HG03521 (cell line): ENCODE results near the gene ARHGEF17.

Source experiments
- ATAC-seq: cut with Tn5 transposase; IDR thresholded peaks from one replicate; pipeline ENCODE4 v1.9.1; 2021; ENCODE audit warnings: mild to moderate bottlenecking, moderate library complexity; ENCODE audit not compliant: unreplicated experiment

ARHGEF17 gene

DNA sequence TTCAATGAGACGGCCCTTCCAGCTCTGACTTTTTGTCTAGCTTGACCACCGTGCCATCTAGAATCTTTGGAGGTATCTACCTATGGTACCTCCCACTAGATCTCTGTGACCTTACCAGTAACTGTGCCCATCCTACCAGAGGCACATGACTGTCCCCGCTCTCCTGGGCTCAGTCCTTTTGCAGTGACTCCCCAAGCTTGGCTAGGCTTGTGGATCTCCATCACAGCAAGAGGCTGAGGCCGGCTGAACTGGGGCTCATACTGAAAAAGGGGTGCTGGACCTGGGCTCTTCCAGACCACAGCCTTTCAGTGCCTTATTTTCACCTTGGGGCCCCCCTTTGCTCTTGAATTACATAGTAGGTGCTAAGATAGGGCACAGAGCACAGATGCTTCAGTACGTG, 95.5 kb downstream of the ARHGEF17 start:
- no peak for ATAC-seq

DNA sequence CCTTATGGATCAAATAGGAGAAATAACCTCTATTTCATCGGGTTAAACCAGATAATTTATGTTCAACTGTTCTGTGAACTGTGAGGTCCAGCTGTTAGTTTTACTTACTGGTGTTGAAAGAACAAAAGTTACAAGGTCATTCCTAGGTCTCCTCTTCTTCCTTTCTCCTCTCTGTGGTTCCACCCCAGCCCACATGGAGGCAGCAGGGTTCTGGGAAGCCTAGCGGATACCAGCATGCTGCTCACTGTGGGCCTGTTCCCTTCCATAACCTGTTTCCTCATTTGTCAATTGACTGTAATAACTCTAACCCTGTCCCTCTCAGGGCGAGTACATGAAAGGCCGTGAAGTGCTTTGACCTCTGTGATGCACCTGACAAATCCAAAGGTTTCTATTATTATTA, 96.0 kb downstream of the ARHGEF17 start:
- ATAC-seq: no peak

DNA sequence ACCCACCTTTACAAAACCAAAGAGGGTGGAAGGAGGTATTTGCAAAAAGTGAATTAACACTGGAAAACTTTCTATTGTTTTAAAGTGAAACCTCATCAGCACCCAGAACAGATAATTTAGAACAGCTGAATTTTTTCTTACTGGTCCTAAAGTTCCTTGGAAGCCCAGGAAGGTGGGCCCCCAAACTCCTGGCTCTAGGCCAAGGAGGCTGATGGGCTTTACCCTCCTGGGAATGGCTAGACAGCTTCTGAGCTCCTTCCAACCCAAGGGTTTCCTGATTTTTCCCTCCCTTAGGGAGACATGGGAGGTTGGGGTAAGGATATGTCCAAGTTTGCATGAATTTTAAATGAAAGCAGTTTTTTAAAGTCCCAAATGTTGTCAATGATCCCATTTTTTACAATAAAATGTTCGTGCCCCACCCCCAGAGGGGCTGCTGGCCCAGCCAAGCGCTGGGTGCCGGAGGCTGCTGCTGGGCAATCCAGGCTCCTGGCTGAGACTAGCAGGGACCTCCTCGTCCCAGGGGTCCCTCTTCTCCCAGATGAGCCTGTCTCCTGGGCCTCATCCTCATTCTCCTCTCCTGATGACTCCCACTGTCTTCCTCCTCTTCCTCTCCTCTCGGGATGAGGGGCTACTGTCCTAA, 96.5 kb downstream of the ARHGEF17 start:
- no peak for ATAC-seq

DNA sequence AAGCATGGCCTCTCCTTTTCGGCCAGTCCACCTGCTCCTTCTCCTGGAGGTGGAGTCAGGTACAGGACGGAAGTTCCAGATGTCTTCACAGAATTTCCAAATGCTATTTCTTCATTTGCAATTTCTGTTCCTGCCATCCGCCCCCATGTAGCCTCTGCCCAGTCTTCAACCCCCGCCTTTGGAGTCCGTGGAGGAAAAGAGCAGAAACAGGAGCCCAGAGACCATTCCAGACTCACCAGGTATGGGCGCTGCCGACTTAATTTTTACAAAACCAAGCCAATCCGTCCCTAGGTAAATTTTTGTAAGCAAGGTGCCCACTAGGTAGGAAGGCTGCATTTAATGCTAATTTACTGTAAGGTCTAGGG, 97.1 kb downstream of the ARHGEF17 start:
- ATAC-seq: no peak

DNA sequence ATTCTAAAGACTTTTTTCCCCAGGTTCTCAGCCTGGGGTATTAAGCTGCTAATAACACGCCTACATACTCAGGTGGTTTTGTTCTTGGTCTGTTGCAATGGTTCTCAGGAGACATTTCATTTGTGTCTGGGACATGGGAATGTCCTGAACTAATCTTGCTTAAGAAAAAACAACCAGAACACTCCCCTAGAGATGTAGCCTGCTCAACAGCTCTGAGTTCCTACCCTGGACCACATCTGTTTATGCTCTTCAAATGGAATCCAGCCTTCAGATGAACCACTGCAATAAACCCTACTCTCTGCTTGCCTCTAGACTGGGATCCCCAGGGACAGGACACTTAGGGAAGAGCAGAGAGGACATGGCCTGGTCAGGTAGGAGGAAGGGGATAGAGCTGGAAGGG, 98.1 kb downstream of the ARHGEF17 start:
- ATAC-seq: no peak

DNA sequence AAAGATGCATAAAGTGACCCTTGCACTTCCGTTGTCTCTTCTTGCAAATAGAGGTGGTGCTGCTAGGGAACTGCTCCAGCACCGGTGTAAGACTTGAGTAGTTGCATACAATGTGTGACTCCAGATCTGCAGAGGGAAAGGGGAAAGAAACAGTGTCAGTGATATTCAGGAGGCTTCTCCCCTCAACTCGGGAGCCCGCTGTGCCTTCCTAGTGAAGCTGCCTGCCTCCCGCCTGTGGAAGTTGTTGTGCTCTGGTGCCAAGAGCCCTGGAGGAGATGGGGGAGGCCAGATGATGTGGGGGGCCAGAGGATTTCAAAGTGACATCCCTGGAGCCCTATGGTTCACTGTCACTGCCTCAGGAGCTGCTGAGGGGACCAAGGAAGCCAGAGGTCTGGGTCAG, 98.5 kb downstream of the ARHGEF17 start:
- no peak for ATAC-seq

DNA sequence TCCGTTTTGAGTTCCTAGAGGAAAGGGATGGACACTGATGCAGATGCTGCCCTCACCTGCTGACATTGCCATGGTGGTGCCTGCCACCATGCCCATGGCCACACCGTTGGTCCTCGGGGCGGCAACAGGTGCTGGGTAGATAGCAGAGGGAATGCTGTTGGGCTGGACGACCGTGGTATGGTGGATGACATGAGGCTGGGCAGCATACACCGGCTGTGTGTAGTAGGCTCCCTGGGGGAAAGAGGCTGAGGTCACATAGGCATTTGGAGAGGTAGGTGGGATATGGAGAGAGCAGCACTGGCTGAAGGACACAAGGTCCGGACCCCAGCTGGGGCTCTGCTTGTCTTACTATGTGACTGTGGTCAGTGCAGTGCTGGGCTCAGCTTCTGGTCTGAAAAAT, 101.4 kb downstream of the ARHGEF17 start:
- no peak for ATAC-seq

DNA sequence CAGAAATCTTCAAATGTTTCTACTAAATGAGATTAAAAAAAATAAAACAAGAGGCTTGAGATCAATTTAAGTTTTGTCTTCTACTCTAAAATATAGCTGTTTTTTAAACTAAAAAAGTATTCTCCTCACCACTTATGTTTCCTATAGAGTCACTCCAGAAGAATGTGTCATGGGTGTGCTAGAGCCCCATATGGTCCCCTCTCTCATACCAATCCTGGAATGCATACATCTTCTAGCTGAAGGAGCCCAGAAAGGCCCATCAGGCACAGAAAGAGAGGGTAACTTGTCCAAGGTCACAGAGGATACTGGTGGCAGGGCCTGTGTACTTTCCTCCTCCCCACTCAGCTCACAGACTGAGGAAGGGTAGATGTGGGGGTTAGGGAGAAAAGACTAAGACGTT, 102.6 kb downstream of the ARHGEF17 start:
- ATAC-seq: no peak

DNA sequence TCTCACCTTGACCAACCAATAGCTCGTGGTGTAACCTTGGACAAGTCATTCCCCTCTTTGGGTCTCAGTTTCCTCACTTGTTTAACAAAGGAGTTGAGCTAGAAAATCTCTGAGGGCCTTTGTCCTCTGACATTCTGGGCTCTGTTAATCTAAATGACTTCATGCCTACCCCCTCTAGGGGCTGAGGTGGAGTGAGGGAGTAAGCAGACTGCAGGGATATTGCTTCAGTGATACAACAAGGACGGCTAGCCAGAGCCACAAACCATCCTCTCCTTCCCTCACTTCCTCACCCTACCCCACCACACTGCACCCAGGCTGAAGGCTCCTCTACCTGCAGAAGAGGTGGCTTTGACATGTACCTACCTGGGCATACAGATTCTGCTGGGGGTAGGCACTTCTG, 103.0 kb downstream of the ARHGEF17 start:
- ATAC-seq: no peak

DNA sequence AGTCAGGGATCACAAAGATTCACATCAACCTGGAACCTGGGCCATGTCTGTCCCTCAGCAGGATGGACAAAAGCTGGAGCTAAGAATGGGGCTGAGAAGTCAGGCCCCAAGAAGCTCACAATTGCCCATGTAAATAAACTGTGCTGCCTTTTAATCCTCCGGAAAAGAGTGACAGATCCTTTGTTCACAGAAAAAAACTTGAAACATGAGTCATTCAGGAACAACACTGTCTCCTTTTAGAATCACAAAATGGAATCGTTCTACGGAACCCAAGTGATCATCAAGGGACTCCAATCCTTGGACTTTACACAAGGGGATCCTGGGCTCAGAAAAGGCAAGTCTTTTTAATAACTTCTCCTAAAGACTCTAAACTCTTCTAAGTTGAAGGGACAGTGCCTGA, 104.2 kb downstream of the ARHGEF17 start:
- no peak for ATAC-seq

DNA sequence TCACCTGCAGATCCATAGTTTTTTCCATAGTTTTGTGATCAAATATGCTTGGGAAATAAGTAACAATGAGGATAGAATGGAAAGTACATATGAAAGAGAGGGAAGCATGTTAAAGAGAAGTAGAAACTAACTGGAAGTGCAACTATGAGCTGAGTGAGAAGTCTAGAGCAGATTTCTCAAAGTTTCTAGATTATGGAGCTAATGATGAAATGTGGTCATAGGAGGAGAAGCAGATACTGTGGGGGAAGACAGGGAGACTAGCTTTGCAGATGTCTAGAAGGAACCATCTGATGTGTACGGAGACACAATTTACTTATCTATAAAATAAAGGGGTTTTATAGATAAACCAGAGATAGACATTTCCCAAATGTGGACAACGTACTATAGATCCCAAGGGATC, 105.2 kb downstream of the ARHGEF17 start:
- ATAC-seq: no peak

DNA sequence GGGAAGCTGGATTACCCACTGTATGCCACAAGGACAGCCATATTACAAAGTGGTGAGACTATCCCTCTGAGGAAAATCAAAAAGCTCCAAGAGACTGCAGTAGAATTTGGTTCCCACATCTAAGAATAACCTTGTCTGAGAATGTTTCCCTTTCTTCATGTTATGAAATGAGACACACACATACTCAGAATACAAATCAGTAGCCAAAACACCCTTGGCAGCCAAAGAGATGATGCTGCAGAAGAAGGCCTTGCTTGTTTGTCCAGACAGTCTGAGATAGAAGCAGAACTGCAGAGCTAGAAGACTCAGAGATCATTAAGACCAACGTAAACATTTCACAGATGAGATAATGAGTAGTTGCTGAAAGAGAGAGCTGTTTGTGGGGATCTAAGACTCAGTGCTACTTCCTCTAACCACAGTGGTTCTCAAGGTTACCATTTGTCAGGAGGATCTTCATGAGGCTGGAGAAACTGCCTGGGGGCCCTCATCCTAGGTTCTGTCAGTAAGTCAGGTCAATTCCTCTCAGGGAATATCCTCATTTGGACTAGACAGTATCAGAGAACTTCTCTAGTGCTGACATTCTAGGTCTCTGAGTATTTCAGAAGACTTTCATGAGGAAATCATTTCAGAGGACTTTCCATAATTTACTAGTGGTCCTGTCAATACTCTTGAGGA, 107.0 kb downstream of the ARHGEF17 start:
- ATAC-seq: no peak

DNA sequence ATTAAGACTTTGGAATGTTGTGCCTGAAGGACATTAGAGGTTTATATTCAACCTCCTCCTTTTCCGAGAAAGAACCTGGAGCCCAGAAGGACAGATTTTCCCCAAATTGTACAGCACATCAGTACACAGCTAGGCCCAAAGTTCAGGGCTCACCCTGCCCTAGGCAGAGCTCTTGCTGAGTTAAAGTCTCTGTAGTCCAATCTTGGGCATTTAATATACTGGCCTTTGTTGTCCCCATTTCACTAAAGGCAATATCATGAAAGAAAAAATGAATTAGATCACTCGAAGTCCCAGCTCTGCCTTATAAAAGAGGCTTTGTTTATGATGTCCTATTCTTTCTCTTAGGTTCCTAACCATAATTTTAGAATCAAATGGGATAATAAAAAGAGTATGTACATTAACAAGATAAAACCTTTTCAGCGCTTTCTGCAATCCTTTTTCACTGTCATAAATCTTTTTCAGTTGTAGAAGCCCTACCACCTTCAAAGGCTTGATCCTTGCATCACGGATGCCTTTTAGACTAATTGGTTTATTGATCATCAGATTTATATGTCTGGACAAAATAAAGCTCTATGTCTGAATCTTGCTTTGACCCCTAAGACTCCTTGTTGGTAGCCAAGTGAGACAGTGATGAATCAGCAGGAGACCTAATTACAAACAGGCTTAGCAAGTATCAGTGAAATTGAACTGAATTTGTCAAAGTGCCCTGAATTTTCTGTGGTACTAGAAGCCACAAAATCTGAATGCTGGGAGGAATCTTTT, 108.0 kb downstream of the ARHGEF17 start:
- no peak for ATAC-seq

DNA sequence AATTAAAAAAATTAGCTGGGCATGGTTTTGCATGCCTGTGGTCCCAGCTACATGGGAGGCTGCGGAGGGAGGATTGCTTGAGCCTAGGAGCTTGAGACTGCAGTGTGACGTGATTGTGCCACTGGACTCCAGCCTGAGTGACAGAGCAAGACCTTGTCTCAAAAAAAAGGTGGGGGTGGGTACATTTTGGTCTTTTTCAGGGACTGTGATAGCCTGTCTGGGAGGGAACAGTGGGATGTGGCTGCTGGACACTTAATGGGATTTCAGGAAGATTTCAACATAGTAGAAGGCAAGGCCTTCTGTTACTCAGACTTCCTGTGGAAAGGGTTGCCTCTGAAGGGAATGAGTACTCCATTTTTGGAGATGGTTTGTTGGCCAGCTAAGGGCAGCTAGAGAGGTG, 108.7 kb downstream of the ARHGEF17 start:
- no peak for ATAC-seq
